Mesothelial cell of epicardium (in vitro differentiated cells): ENCODE measurements around the gene MED27. TPM values are rescaled to one million over a fixed set of nuclear protein-coding genes. Genes with fewer than 3 reads are reported as not detected.

Experiments used
- DNase-seq, 2 experiments: peaks; one replicate each; pipeline ENCODE4 v3.0.0; 2021; ENCODE audit warnings: low spot score in 2 of 2; ENCODE audit not compliant: unreplicated experiment in 2 of 2
- H3K27ac Mint-ChIP-seq: 2 replicates; pipeline ENCODE4 v1.8.0; 2021; ENCODE audit warnings: mixed read lengths
- H3K27me3 Mint-ChIP-seq: 2 replicates; pipeline ENCODE4 v1.8.0; 2021; ENCODE audit warnings: low read depth, mixed read lengths
- H3K36me3 Mint-ChIP-seq: 2 replicates; pipeline ENCODE4 v1.8.0; 2021; ENCODE audit warnings: mixed read lengths
- H3K4me1 Mint-ChIP-seq: 2 replicates; pipeline ENCODE4 v1.8.0; 2021; ENCODE audit warnings: mixed read lengths
- H3K4me3 Mint-ChIP-seq: 2 replicates; pipeline ENCODE4 v1.8.0; 2021; ENCODE audit warnings: mild to moderate bottlenecking, moderate library complexity, mixed read lengths
- H3K9me3 Mint-ChIP-seq: 2 replicates; pipeline ENCODE4 v1.8.0; 2021; ENCODE audit warnings: mixed read lengths
- total RNA-seq: library from RNA; stranded (reverse); gene quantifications from 3 replicates; pipeline ENCODE4 v1.2.1, GENCODE V29; 2021
- TF ChIP-seq, protein P1 (sequence below): fragments of 200-600 bp; sonication (generic); IDR thresholded peaks from one replicate; pipeline ENCODE4 v1.5.0; 2021; ENCODE audit warnings: antibody characterized with exemption; ENCODE audit not compliant: unreplicated experiment

The MED27 gene
- total RNA-seq, 1 donor from 2014 or later, result 29.0 TPM

DNA sequence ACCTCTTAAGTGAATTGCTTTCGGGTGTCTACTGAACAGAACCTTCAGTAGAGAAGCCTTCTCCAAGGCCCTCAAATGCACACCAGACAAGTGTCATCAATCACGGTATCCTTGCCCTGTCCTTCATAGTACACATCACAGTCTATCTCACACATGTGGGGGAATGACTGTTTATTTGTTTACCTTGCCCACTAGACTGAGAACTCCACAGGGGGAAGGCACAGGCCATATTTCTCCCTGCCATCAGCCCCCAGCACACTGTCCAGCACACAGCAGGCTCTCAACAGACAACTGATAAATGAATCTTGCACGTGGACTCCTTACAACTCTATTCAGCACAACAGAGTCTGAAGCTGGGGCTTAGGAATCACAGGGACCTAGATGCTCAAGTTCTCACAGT lies 128.5 kb downstream of the MED27 start:
- H3K36me3 Mint-ChIP-seq, result peaks cover 16% of the 10 kb centered on the region
- no peak overlapping the region for H3K27ac Mint-ChIP-seq
- no peaks in the 10 kb centered on the region for H3K4me1 Mint-ChIP-seq
- no peak overlapping the region for H3K4me3 Mint-ChIP-seq
- no peak for DNase-seq
- TF ChIP-seq, protein P1, sequence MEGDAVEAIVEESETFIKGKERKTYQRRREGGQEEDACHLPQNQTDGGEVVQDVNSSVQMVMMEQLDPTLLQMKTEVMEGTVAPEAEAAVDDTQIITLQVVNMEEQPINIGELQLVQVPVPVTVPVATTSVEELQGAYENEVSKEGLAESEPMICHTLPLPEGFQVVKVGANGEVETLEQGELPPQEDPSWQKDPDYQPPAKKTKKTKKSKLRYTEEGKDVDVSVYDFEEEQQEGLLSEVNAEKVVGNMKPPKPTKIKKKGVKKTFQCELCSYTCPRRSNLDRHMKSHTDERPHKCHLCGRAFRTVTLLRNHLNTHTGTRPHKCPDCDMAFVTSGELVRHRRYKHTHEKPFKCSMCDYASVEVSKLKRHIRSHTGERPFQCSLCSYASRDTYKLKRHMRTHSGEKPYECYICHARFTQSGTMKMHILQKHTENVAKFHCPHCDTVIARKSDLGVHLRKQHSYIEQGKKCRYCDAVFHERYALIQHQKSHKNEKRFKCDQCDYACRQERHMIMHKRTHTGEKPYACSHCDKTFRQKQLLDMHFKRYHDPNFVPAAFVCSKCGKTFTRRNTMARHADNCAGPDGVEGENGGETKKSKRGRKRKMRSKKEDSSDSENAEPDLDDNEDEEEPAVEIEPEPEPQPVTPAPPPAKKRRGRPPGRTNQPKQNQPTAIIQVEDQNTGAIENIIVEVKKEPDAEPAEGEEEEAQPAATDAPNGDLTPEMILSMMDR, result no peak
- H3K27me3 Mint-ChIP-seq, result no peaks in the 10 kb centered on the region
- peaks cover 9% of the 10 kb centered on the region for H3K9me3 Mint-ChIP-seq

DNA sequence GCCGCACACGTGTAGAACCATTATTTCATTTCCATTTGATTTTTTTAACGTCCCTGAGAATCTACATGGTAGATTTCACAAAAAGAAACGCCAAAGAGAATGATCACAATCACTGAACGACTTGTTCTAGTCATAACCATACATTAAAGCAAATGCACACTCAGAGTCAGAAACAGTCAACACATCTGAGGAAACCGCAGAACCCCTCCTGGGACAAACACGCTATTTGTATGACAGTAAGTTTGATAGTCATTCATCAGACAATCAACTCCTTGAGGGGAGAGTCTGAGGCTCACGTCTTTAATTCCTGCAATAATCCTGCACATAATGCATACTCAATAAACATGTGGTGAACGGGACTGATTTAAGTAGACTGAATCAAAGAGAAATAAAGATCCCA lies 129.2 kb downstream of the MED27 start:
- Mint-ChIP-seq H3K4me1 (no peaks in the 10 kb centered on the region), H3K9me3 (peaks cover 8% of the 10 kb centered on the region), H3K36me3 (peaks cover 11% of the 10 kb centered on the region), H3K27ac (no peak overlapping the region), H3K4me3 (no peak overlapping the region), H3K27me3 (no peaks in the 10 kb centered on the region)
- DNase-seq, result no peak
- TF ChIP-seq, protein P1, result no peak

- Mint-ChIP-seq H3K27me3 (no peaks in the 10 kb centered on the region), H3K27ac (no peak overlapping the region), H3K36me3 (peaks cover 8% of the 10 kb centered on the region), H3K4me3 (no peak overlapping the region), H3K4me1 (no peaks in the 10 kb centered on the region), H3K9me3 (no peaks in the 10 kb centered on the region)
- DNase-seq, result no peak
- TF ChIP-seq, protein P1, result no peak
Measured at GRCh38 chr9:131946180-131946579, 133.5 kb downstream of the MED27 start.

DNA sequence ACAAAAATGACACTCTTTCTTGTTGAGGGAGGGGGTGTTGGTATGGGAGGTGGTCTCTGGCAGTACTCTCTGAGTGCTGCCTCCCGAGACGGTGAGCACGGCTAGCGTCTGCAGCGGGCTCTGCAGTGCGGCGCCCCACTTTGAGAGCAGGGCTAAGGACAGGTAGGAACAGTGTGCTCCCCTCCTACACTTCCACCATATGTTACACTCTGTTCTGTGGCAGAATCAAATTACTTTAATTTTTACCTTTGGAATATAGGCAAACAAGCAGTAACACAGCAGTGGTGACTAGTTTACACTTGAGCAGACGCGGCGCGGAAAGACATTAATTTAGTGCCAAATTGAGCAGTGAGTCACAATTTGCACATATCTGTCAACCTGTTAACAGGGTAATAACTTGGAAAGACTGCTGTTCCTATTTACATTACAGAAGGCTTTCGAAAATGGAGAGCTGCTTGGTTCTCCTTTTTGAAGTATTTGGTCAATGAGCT lies 136.3 kb downstream of the MED27 start:
- TF ChIP-seq, protein P1, result no peak
- no peaks in the 10 kb centered on the region for H3K9me3 Mint-ChIP-seq
- DNase-seq, result no peak
- no peak overlapping the region for H3K27ac Mint-ChIP-seq
- H3K4me3 Mint-ChIP-seq, result no peak overlapping the region
- H3K27me3 Mint-ChIP-seq, result no peaks in the 10 kb centered on the region
- no peaks in the 10 kb centered on the region for H3K4me1 Mint-ChIP-seq
- peaks cover 9% of the 10 kb centered on the region for H3K36me3 Mint-ChIP-seq

DNA sequence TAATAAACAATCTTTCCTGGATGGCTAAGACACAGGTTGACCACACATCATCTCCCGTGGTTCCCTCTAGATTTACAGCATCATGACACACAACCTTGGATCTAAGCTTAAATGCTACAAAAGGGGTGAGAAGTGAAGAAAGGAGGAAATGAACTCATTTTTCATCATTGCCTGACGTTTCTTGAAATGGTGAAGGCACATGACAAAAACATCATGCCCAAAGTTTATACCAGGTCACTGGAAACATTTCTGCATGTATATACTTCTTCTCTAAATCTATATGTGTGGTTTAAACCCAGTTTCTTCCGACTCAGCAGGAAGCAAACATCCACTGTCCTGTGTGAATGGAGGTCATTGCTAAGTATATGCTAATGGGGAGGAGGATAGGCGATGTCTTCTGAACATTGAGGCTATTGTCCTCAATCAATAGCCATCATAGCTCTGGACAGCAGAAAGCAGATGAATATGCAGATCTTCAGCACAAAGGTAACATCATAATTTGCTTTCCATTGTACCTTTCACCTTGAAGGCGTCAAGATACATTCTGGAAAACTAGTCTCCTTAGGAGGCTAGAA lies 137.4 kb downstream of the MED27 start:
- Mint-ChIP-seq H3K4me1 (no peaks in the 10 kb centered on the region), H3K27ac (no peak overlapping the region), H3K36me3 (peaks cover 19% of the 10 kb centered on the region), H3K4me3 (no peak overlapping the region), H3K9me3 (no peaks in the 10 kb centered on the region), H3K27me3 (no peaks in the 10 kb centered on the region)
- TF ChIP-seq, protein P1, result no peak
- no peak for DNase-seq

DNA sequence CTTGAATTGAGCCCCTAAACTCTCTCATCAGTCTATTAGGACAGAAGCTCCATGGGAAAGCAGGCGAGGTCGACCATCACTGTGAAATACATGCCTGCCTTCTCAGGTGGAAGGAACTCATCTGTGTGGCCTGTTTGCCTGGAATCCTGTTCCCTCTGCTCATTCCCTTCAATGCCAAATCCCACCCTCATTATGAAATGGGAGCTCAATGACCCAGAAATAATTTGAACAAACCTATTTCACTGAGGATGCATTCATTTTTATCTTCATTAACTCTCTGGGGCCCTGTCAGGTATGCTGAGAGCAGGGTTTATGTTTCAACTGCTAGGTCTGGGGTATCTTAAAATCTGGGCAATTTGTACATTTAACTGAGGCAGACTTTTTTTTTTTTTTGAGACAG lies 142.2 kb downstream of the MED27 start:
- no peak for DNase-seq
- H3K4me3 Mint-ChIP-seq, result no peak overlapping the region
- TF ChIP-seq, protein P1, result no peak

More for the DNA sequence above, 142.2 kb downstream of the MED27 start:
- H3K4me1 Mint-ChIP-seq, result no peaks in the 10 kb centered on the region
- H3K27ac Mint-ChIP-seq, result no peak overlapping the region
- H3K27me3 Mint-ChIP-seq, result no peaks in the 10 kb centered on the region
- peaks cover 25% of the 10 kb centered on the region for H3K9me3 Mint-ChIP-seq
- peaks cover 47% of the 10 kb centered on the region for H3K36me3 Mint-ChIP-seq
